Measurements from ENCODE around the gene SUGP1.

SUGP1 gene

DNA sequence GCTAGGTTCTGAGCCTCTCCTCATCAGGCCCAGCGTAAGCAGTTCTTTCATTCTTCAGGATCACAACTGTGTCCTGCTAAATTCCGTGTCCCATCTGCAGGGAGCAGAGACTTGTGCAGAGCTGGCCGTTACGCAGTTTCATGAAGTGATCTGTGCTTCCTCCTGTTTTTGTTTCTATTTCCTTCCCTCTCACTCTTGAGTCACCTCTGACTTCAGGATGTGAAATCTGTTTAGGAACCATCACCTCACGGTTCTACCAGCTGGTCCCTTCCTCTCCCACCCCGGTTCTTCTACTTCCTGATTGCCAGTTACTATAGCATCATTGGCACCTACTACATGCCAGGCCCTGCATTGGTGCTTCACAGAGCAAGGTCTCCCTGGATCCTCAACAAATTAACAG, 8.8 kb upstream of the SUGP1 start:
- TF ChIP-seq GATA2 (IDR thresholded peaks at IDR 0.05; ENCODE audit: low read depth, low read length) (no peak), GATA3 (IDR thresholded peaks at IDR 0.05; ENCODE audit: low read depth, low read length) (no peak)

DNA sequence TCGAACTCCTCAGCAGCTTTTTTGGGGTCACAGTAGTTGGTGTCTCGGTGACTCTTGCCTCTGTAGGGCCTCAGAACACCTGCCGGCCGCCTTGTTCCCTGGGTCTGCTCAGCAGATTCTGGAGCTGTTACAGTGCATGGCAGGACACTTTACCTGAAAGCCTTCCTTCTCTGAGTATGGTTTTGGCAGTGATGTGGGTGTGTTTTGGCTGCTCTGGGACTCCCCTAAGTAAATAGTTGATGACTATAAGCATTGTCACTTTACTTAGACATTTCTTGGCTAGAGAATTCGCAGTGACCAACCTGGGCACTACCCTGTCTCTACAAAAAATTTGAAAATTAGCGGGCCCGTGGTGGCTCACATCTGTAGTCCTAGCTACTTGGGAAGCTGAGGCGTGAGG, 7.4 kb upstream of the SUGP1 start:
- TF ChIP-seq GATA3 (IDR thresholded peaks at IDR 0.05; ENCODE audit: low read depth, low read length): no peak
- TF ChIP-seq GATA2 (IDR thresholded peaks at IDR 0.05; ENCODE audit: low read depth, low read length): no peak

DNA sequence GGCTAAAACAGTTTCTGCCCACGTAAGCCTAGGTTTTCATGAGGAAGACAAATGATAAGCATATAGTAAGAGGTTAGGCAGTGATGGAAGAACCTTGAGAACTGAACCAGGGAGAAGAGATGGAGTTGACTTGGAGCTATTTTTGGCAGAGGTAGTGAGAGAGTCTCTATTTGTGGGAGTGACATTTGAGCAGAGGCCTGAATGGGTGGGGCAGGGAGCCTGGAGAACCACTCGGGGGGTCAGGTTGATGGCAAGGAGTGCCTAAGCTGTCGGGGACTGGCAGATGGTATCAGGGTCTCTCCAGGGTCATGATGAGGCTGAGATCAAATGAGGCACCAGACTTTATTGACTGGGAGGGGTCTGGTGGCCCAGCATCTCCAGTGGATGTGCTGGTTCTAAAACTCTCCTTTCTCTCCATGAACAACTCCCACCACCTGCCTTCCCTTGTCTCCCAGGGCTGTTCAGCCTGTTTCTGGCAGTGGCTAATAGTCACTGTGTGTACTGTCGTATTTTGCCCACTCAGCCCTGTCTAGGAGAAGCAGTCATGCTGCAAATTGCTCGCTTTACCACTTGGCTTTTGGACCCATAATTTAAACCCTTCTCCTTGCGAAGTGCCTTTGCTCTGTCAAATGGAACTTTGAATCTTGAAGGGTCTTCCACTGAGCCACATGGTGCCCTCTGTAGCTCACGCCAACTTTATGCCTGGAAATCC, 3.9 kb upstream of the SUGP1 start:
- no peak for TF ChIP-seq GATA3 (IDR thresholded peaks at IDR 0.05; ENCODE audit: low read depth, low read length)

DNA sequence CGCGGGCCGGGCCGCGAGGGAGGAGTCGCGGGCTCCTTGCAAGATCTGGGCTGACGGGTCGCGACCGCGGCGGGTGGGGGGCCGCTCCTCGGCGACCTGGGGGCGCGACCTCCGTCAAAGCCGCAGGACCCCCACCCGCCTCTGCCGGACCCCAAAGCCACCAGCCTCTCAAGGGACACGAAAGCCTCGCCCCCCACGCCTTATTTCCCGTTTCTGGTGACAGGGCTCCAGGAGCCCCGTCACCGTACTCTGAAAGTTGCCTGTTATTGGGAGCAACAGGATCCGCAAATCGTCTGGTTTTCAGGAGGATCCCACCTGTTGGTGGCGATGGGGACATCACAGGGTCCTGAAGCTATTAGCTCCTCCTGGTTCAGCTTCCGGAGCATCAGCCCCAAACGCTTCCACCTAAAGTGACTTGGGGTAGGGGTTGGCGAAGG, 850 bp upstream of the SUGP1 start:
- TF ChIP-seq GATA3 (IDR thresholded peaks at IDR 0.05; ENCODE audit: low read depth, low read length): no peak
- TF ChIP-seq GATA2 (IDR thresholded peaks at IDR 0.05; ENCODE audit: low read depth, low read length): no peak

DNA sequence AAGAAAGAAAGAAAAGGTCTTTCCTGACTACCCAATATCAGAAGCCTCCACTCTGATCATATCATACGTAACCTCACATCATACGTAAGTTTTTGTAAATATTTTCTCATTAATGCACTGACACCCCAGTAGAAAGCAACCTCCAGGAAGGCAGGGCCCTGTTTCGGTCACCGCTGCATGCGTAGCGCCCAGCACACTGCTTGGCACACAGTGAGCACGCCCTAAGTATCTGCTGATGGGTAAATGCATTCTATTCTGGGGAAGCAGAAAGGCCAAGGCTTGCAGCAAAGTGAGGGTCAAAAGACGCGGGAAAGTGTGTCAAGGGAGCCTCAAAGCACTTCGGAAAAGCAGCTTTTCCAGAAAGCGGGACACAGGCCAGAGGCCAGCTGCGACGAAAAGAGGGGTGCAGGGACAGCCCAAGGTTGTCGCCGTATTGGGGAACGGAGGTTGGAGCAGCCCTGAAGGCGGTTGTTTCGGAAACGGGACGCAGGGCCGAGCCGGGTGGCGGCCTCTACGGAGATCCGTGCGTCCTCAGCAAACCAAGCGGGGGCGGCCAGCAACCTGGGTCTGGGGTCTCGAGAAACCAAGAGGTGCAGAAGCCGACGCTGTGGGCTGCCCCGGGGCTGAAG, 463 bp downstream of the SUGP1 start:
- TF ChIP-seq GATA3 (IDR thresholded peaks at IDR 0.05; ENCODE audit: low read depth, low read length): no peak
- TF ChIP-seq GATA2 (IDR thresholded peaks at IDR 0.05; ENCODE audit: low read depth, low read length): no peak

DNA sequence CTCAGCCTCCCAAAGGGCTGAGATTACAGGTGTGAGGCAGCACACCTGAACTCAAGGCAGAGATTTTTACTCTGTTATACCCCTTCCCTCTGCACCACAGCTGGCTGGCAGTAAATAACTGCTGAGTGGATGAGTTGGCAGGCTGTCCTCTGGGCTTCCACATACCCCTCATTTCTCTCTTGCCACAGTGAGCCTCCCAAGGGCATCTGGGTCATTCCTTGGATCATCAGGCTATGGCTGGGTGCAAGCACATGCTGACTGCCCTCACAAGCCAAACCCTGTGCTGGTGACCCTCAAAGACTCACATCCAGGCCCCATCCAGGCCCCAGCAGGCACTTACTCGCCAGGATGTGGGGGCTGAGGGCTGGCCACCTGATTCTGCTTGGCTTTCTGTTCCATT, 4.2 kb downstream of the SUGP1 start:
- TF ChIP-seq GATA2 (IDR thresholded peaks at IDR 0.05; ENCODE audit: low read depth, low read length) (no peak), GATA3 (IDR thresholded peaks at IDR 0.05; ENCODE audit: low read depth, low read length) (no peak)

DNA sequence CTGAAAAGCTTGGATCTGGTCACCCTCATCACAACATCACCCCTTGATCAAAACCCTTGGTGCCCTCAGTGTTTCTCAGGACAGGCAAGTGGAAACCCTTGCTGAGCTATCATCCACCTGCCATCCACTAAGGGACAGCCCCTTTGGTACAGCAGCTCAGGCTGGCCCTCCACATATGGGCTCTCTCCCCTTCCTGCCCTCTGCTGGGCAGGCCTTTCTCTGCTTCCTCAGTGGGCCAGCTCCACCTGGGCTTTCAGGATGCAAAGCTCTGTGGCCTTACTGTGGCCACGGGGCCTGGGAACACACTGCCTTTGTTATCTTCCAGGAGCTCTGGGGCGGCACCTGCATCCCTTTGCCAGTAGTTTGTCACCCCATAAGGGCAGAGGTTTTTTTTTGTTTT, 4.9 kb downstream of the SUGP1 start:
- TF ChIP-seq GATA3 (IDR thresholded peaks at IDR 0.05; ENCODE audit: low read depth, low read length) (no peak), GATA2 (IDR thresholded peaks at IDR 0.05; ENCODE audit: low read depth, low read length) (no peak)

DNA sequence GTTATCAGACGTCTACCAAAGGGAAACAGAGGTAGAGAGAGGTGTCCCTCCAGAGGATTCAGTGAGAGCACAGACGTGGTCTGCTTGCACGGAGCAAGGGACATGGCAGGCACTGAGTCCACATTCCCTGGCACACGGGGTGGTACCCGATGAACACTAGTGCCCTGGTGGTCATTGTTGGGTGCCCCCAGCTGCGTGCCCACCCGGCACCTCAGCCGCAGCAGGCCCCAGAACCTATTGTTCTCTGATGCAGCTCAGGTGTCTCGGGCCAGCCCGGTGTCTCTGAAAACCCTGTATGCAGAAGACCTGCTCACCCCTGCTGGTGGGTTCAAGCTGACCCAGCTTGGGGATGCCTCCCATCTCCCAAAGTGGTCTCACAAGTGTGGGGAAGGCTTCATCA, 11.9 kb downstream of the SUGP1 start:
- TF ChIP-seq GATA3 (IDR thresholded peaks at IDR 0.05; ENCODE audit: low read depth, low read length): no peak
- TF ChIP-seq GATA2 (IDR thresholded peaks at IDR 0.05; ENCODE audit: low read depth, low read length): no peak

DNA sequence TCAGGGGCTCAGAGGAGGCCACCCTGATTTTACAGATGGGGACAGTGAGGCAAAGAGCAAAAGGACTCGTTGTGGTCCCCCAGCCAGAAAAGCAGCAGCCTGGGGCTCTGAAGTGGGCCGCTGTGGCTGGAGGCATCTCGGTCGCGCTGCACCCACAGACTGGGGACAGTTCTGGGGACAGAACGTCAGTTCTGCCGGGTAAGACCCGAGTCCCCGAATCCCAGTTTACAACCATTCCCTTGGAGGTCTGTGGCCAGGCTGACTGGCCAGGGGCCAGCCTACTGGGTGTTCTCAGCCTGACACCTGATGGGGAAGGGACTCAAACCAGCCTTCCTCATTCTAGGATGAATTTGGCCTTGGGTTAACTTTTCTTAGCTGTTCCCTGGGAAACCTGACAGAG, 14.1 kb downstream of the SUGP1 start:
- no peak for TF ChIP-seq GATA2 (IDR thresholded peaks at IDR 0.05; ENCODE audit: low read depth, low read length)
- TF ChIP-seq GATA3 (IDR thresholded peaks at IDR 0.05; ENCODE audit: low read depth, low read length): no peak

DNA sequence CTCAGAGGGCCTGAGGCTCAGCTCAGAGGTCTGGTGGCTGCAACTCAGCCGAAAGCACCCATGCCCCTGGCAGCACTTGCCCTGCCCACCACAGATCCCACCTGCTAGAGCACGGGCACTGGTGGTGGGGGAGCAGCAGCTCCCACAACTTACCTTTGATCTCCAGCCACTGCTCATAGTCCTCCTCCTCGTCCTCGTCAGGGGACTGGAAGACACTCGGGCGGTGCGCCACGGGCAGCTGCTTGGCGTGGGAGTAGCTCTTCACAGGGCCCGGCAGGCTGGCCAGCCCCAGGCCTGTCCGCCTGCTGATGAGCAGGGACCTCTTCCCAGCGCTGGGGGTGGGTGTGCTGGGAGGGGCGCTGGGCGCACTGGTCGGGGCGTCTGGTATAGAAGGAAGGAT, 14.6 kb downstream of the SUGP1 start:
- TF ChIP-seq GATA2 (IDR thresholded peaks at IDR 0.05; ENCODE audit: low read depth, low read length) (no peak), GATA3 (IDR thresholded peaks at IDR 0.05; ENCODE audit: low read depth, low read length) (no peak)

DNA sequence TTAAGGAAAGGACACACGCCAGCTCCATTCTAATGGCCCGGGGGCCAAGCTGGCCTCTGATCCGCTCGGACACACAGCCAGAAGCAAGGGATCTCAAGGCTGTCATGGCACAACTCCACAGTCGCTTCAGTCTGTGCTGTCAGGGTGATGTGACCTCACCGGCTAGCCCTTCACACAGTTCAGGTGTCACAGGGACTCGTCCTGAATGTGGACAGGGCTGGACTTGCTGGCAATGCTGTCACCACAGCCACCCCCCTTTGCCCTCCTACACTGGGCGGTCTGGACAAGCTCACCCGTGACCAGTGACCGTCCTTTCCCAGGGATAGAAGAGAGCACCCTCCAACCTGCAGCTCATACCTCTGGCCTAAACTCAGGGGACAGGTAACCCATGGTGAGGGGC, 15.2 kb downstream of the SUGP1 start:
- no peak for TF ChIP-seq GATA3 (IDR thresholded peaks at IDR 0.05; ENCODE audit: low read depth, low read length)
- TF ChIP-seq GATA2 (IDR thresholded peaks at IDR 0.05; ENCODE audit: low read depth, low read length): no peak

DNA sequence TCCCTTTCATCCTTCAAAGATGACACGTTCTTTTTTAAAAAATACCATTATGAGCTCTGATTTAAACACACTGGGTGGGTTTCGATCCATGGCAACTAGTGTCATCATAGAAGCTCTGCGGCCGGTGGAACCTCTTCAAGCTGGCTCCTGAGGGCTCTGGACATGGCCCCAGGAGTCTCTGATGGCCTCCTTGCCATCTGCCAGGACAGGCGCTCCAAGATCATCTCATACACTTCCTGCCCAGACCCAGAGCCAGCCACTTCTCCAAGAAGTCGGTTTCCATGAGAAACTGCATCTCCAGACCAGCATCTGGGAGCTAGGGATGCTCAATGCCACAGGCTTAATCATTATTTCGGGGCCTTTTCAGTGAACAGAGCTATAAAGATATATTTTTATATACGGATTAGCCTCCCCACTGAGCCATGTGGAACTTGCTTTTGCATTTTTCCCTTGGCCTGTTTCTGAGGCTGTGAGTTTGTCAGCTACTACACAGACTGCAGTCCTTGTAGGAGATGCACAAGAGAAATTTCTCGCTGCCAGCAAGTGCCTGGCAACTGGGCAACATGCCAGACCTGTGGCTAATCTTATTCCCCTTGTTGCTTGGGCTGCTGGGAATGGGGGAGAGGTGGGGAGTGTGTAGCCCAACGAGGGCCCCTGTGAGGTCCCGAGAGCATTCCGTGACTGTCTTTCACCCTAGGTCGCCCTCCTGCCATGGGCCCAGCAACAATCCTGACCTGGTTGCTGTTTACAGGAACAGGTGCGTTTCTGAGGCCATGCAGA, 15.9 kb downstream of the SUGP1 start:
- TF ChIP-seq GATA2 (IDR thresholded peaks at IDR 0.05; ENCODE audit: low read depth, low read length) (no peak), GATA3 (IDR thresholded peaks at IDR 0.05; ENCODE audit: low read depth, low read length) (no peak)

DNA sequence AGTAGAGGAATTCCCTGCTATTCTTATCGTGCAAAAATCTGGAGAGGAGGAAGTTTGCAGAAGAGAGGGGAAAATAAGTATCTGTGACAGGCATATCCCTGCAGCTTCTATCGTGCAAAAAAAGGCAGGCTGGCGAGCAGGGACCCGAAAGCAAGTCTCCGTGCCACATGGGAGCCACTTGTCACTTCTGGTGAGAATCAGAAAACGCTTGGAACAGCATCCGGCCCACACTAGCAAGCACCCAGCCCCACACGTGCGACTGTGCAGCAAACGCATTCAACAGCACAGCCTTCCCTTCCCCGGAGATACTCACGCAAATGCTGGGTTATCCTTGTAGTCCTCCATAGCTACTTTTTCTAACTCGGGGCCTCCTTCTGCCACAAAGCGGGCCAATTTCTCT, 16.9 kb downstream of the SUGP1 start:
- TF ChIP-seq GATA3 (IDR thresholded peaks at IDR 0.05; ENCODE audit: low read depth, low read length) (no peak), GATA2 (IDR thresholded peaks at IDR 0.05; ENCODE audit: low read depth, low read length) (no peak)

DNA sequence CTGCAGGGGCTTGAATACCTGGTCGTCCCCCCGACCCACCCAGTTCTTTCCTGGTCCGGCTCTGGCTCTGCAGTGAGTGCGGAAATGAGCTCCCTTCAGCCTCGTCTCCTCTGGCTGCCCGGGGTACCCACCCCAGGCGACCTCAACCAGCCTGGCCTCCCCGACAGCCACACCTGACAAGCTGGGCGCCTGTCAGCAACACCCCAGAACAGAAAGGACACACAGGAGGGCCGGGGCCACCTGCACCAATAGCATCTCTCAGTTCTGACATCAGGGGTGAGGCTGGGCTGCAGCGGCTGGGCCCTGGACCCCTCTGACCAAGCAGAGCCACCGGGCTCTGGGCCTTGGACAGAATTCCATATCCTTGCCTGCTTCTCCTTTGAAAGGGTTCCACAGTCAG, 19.7 kb downstream of the SUGP1 start:
- TF ChIP-seq GATA2 (IDR thresholded peaks at IDR 0.05; ENCODE audit: low read depth, low read length) (no peak), GATA3 (IDR thresholded peaks at IDR 0.05; ENCODE audit: low read depth, low read length) (no peak)

DNA sequence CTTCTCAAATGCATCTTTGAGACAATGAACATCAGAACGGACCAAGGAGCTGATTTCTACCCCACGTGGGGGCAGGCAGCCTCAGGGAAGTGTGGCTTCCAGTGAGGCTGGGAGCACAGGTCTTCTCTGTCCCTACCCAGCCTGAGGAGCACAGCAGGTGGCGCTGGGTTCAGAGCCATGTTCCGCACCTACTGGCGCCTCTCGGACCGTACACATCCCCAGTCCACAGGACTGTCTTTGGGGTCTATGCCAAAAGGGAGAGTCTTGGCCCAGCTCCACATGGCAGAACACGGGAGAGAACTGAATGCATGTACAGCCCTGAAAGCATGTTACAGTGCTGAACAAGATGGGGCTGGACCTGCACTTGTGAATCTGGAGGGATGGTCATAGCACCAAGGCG, 22.6 kb downstream of the SUGP1 start:
- TF ChIP-seq GATA2 (IDR thresholded peaks at IDR 0.05; ENCODE audit: low read depth, low read length): no peak
- TF ChIP-seq GATA3 (IDR thresholded peaks at IDR 0.05; ENCODE audit: low read depth, low read length): no peak
